ENCODE results near the gene LAMTOR2. TPM values are rescaled to one million over a fixed set of nuclear protein-coding genes. Genes with fewer than 3 reads are reported as not detected.

The LAMTOR2 gene
- total and polyA plus RNA-seq, 2 of the 4 experiments (the other 2 are of a cell fraction), result 50.0 to 89.0 TPM

DNA sequence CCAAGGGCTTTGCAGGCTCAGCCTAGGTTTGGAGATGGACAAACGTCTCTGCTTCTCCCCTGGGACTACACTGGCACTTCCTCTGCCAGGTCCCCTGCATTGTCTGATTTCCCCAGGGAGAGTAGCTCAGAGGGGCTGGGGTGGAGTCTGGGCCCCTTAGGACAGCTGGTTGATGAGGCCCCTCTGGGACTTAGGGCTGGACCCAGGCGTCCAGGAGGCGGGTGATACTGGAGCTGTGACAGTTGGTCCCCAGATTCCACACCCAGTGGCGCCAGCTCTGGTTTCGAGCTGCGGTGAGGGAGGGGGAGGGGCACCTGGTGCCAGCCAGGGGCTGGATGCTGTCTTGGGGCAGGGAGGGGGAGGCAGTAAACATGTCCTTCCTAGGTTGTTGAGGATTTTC is 35.1 kb downstream of the LAMTOR2 start:
- no peak overlapping the region for H2BK5ac ChIP-seq (ENCODE audit: low read depth, low read length, poor library complexity, severe bottlenecking)
- H2AFZ ChIP-seq (replicated peaks; ENCODE audit: low read length, poor library complexity), result no peak overlapping the region
- no peak overlapping the region for H3K14ac ChIP-seq (replicated peaks; ENCODE audit: low read depth, low read length)
- H3K4me3 ChIP-seq (ENCODE audit: insufficient read depth, low read depth, low read length), result no peak overlapping the region
- H3K27ac ChIP-seq (ENCODE audit: insufficient read depth, low read length), result no peak overlapping the region
- in situ Hi-C loops (cut with MboI; ENCODE audit: low sequenced_read_pairs), result loop anchor here (5.0 kb wide), 1 partner anchor 133 kb away; no protein-coding TSS in a partner anchor
- BruUV-seq (replicated peaks), result no TSS peak
- H3K79me1 ChIP-seq (ENCODE audit: low read depth in 1 of 2, low read length in 2 of 2), result peaks cover 4 to 52% of the 10 kb centered on the region in 2 experiments
- no peak overlapping the region for H3K4ac ChIP-seq (ENCODE audit: low read depth, low read length)
- H3K56ac ChIP-seq (ENCODE audit: extremely low read depth, insufficient read depth, low read length), result no peak overlapping the region
- H4K5ac ChIP-seq (ENCODE audit: low read depth, low read length), result no peak overlapping the region
- no peak overlapping the region for H3K9ac ChIP-seq (ENCODE audit: low read depth, low read length)
- peaks cover 7% of the 10 kb centered on the region for H3K4me1 ChIP-seq (ENCODE audit: control insufficient read depth, insufficient read depth, low read length)
- TF ChIP-seq, protein P1, sequence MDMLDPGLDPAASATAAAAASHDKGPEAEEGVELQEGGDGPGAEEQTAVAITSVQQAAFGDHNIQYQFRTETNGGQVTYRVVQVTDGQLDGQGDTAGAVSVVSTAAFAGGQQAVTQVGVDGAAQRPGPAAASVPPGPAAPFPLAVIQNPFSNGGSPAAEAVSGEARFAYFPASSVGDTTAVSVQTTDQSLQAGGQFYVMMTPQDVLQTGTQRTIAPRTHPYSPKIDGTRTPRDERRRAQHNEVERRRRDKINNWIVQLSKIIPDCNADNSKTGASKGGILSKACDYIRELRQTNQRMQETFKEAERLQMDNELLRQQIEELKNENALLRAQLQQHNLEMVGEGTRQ (IDR thresholded peaks at IDR 0.05; ENCODE audit: low read depth, low read length), result no peak
- TF ChIP-seq SMC3 (IDR thresholded peaks at IDR 0.05; ENCODE audit: low read depth, low read length) (no peak), MXI1 (IDR thresholded peaks at IDR 0.05; ENCODE audit: borderline replicate concordance, low read depth, low read length) (no peak), BHLHE40 (IDR thresholded peaks at IDR 0.05; ENCODE audit: low read depth, low read length) (no peak), CEBPB (IDR thresholded peaks at IDR 0.05; ENCODE audit: low read depth, low read length) (no peak), RCOR1 (IDR thresholded peaks at IDR 0.05; ENCODE audit: insufficient replicate concordance, low read length) (no peak), CHD1 (IDR thresholded peaks at IDR 0.05; ENCODE audit: low read depth, low read length) (no peak), MAZ (IDR thresholded peaks at IDR 0.05; ENCODE audit: borderline replicate concordance, low read depth, low read length) (no peak), RFX5 (IDR thresholded peaks at IDR 0.05; ENCODE audit: low read depth, low read length) (no peak)
- TF ChIP-seq, protein P2, sequence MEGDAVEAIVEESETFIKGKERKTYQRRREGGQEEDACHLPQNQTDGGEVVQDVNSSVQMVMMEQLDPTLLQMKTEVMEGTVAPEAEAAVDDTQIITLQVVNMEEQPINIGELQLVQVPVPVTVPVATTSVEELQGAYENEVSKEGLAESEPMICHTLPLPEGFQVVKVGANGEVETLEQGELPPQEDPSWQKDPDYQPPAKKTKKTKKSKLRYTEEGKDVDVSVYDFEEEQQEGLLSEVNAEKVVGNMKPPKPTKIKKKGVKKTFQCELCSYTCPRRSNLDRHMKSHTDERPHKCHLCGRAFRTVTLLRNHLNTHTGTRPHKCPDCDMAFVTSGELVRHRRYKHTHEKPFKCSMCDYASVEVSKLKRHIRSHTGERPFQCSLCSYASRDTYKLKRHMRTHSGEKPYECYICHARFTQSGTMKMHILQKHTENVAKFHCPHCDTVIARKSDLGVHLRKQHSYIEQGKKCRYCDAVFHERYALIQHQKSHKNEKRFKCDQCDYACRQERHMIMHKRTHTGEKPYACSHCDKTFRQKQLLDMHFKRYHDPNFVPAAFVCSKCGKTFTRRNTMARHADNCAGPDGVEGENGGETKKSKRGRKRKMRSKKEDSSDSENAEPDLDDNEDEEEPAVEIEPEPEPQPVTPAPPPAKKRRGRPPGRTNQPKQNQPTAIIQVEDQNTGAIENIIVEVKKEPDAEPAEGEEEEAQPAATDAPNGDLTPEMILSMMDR (conservative IDR thresholded peaks at IDR 0.05; ENCODE audit: low read depth, low read length), result no peak
- TF ChIP-seq, protein P3, sequence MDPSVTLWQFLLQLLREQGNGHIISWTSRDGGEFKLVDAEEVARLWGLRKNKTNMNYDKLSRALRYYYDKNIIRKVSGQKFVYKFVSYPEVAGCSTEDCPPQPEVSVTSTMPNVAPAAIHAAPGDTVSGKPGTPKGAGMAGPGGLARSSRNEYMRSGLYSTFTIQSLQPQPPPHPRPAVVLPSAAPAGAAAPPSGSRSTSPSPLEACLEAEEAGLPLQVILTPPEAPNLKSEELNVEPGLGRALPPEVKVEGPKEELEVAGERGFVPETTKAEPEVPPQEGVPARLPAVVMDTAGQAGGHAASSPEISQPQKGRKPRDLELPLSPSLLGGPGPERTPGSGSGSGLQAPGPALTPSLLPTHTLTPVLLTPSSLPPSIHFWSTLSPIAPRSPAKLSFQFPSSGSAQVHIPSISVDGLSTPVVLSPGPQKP (IDR thresholded peaks at IDR 0.05; ENCODE audit: borderline replicate concordance, low read depth, low read length), result no peak
- no peak overlapping the region for H3K18ac ChIP-seq (ENCODE audit: low read depth, low read length)
- no peak overlapping the region for H2BK20ac ChIP-seq (ENCODE audit: low read depth, low read length)
- no peak for DNase-seq
- ATAC-seq (ENCODE audit: low read depth), result no peak
- 60% methylated on average over 1 of the region's 6 CpGs; no CpG with 5 or more reads in 1 of the 2 experiments for WGBS, 2 experiments (ENCODE audit: extremely low coverage in 2 of 2, insufficient read length in 1 of 2)
- no peak overlapping the region for H2BK120ac ChIP-seq (ENCODE audit: low read depth, low read length)
- no peaks in the 10 kb centered on the region for H3K27me3 ChIP-seq (ENCODE audit: control insufficient read depth, insufficient read depth, low read length)
- dilution Hi-C loops (cut with HindIII; ENCODE audit: low sequenced_read_pairs, unreplicated experiment), result no loop called here
- H2BK15ac ChIP-seq (ENCODE audit: low read depth, low read length), result no peak overlapping the region
- no peak overlapping the region for H3K23ac ChIP-seq (ENCODE audit: low read depth, low read length)
- H4K20me1 ChIP-seq (ENCODE audit: insufficient read depth, low read length), result peaks cover 13% of the 10 kb centered on the region
- H4K8ac ChIP-seq (ENCODE audit: low read depth in 2 of 2, low read length in 2 of 2), result no peak overlapping the region
- no peak overlapping the region for H2AK5ac ChIP-seq (ENCODE audit: low read depth, low read length)
- ChIA-PET POLR2A (ENCODE audit: unreplicated experiment) (no interaction called here), CTCF (interaction anchor here (0.9 to 1.6 kb wide), 2 partner anchors 12 to 40 kb away, joined by 3 to 5 read pairs; no protein-coding TSS in a partner anchor)
- intact Hi-C loops (cut with micrococcal nuclease), result loop anchor here (1.0 to 10.0 kb wide), 3 partner anchors 41 to 225 kb away; no protein-coding TSS in a partner anchor
- no peak overlapping the region for H2AK9ac ChIP-seq (replicated peaks; ENCODE audit: low read depth, low read length, poor library complexity)
- H3K9me3 ChIP-seq (ENCODE audit: control insufficient read depth, insufficient read depth, low read length), result no peaks in the 10 kb centered on the region
- H3K36me3 ChIP-seq (ENCODE audit: control insufficient read depth, insufficient read depth, low read length), result peaks cover 4% of the 10 kb centered on the region; the same call in 1 of the 2 replicates
- H3K4me2 ChIP-seq (ENCODE audit: low read depth, low read length), result no peak overlapping the region
- H4K91ac ChIP-seq (ENCODE audit: insufficient read depth, low read depth, low read length), result no peak overlapping the region
- H3K9me1 ChIP-seq (ENCODE audit: insufficient read depth, low read length), result no peaks in the 10 kb centered on the region
